ENCODE measurements around the gene ABCC2. TPM values are rescaled to one million over a fixed set of nuclear protein-coding genes. Genes with fewer than 3 reads are reported as not detected.

ABCC2 gene
- polyA plus RNA-seq, 1 donor (not counting 4 experiments of a cell fraction or from before 2014, with no cell fraction given) = 2.5 TPM

- Histone ChIP-seq H3K4me2 (ENCODE audit: control insufficient read depth, extremely low read depth, insufficient read depth, low read depth, low read length) (no peak overlapping the region), H3K27me3 (ENCODE audit: control insufficient read depth, extremely low read depth, insufficient read depth, low read length) (no peaks in the 10 kb centered on the region), H4K20me1 (ENCODE audit: control insufficient read depth, extremely low read depth, insufficient read depth, low read length) (no peaks in the 10 kb centered on the region), H3K4me3 (ENCODE audit: control insufficient read depth in 2 of 3, extremely low read depth in 1 of 3, insufficient read depth in 2 of 3, low read depth in 1 of 3, low read length in 3 of 3) (no peak overlapping the region), H3K9ac (ENCODE audit: control insufficient read depth, extremely low read depth, insufficient read depth, low read length) (no peak overlapping the region), H3K79me2 (ENCODE audit: control insufficient read depth, insufficient read depth, low read length) (no peaks in the 10 kb centered on the region), H2AFZ (ENCODE audit: control insufficient read depth, low read length) (no peak overlapping the region), H3K4me1 (ENCODE audit: control insufficient read depth, extremely low read depth, insufficient read depth, low read length) (no peaks in the 10 kb centered on the region), H3K9me3 (ENCODE audit: control insufficient read depth, low read depth, low read length) (no peaks in the 10 kb centered on the region), H3K9me1 (ENCODE audit: control insufficient read depth, extremely low read depth, insufficient read depth, low read length) (no peaks in the 10 kb centered on the region), H3K27ac (ENCODE audit: control insufficient read depth, insufficient read depth, low read length) (no peak overlapping the region), H3K36me3 (ENCODE audit: control insufficient read depth in 2 of 2, extremely low read depth in 1 of 2, insufficient read depth in 2 of 2, low read length in 2 of 2) (peaks cover 0 to 13% of the 10 kb centered on the region in 2 experiments)
- no peak for FAIRE-seq
- no peak for DNase-seq (ENCODE audit: low read depth, low spot score)
- dilution Hi-C loops (cut with MboI; ENCODE audit: extremely low pct_ligation_motif_present, low sequenced_read_pairs) = no loop called here
- TF ChIP-seq EZH2 (IDR thresholded peaks at IDR 0.05; ENCODE audit: low read length) = no peak
Observed at GRCh38 chr10:99809481-99809880, 27.0 kb downstream of the ABCC2 start.

- Histone ChIP-seq H3K9ac (ENCODE audit: control insufficient read depth, extremely low read depth, insufficient read depth, low read length) (no peak overlapping the region), H3K27ac (ENCODE audit: control insufficient read depth, insufficient read depth, low read length) (no peak overlapping the region), H3K4me1 (ENCODE audit: control insufficient read depth, extremely low read depth, insufficient read depth, low read length) (no peaks in the 10 kb centered on the region), H2AFZ (ENCODE audit: control insufficient read depth, low read length) (no peak overlapping the region), H3K4me3 (ENCODE audit: control insufficient read depth in 2 of 3, extremely low read depth in 1 of 3, insufficient read depth in 2 of 3, low read depth in 1 of 3, low read length in 3 of 3) (no peak overlapping the region), H3K36me3 (ENCODE audit: control insufficient read depth in 2 of 2, extremely low read depth in 1 of 2, insufficient read depth in 2 of 2, low read length in 2 of 2) (peaks cover 0 to 11% of the 10 kb centered on the region in 2 experiments), H3K9me3 (ENCODE audit: control insufficient read depth, low read depth, low read length) (no peaks in the 10 kb centered on the region), H4K20me1 (ENCODE audit: control insufficient read depth, extremely low read depth, insufficient read depth, low read length) (no peaks in the 10 kb centered on the region), H3K4me2 (ENCODE audit: control insufficient read depth, extremely low read depth, insufficient read depth, low read depth, low read length) (no peak overlapping the region), H3K27me3 (ENCODE audit: control insufficient read depth, extremely low read depth, insufficient read depth, low read length) (no peaks in the 10 kb centered on the region), H3K9me1 (ENCODE audit: control insufficient read depth, extremely low read depth, insufficient read depth, low read length) (no peaks in the 10 kb centered on the region), H3K79me2 (ENCODE audit: control insufficient read depth, insufficient read depth, low read length) (no peaks in the 10 kb centered on the region)
- no peak for FAIRE-seq
- DNase-seq (ENCODE audit: low read depth, low spot score) = no peak
- dilution Hi-C loops (cut with MboI; ENCODE audit: extremely low pct_ligation_motif_present, low sequenced_read_pairs) = no loop called here
- TF ChIP-seq EZH2 (IDR thresholded peaks at IDR 0.05; ENCODE audit: low read length) (no peak), CTCF (optimal IDR thresholded peaks at IDR 0.05 in 1 of 3, IDR thresholded peaks at IDR 0.05 in 1 of 3, conservative IDR thresholded peaks at IDR 0.05 in 1 of 3; ENCODE audit: extremely low read depth in 1 of 3, insufficient read depth in 2 of 3, low read length in 3 of 3) (no peak)
Observed at GRCh38 chr10:99809931-99810615, 27.6 kb downstream of the ABCC2 start.

GRCh38 chr10:99812177-99812576 lies 29.7 kb downstream of the ABCC2 start:
- no peaks in the 10 kb centered on the region for H3K27me3 ChIP-seq (ENCODE audit: control insufficient read depth, extremely low read depth, insufficient read depth, low read length)
- no peaks in the 10 kb centered on the region for H4K20me1 ChIP-seq (ENCODE audit: control insufficient read depth, extremely low read depth, insufficient read depth, low read length)
- dilution Hi-C loops (cut with MboI; ENCODE audit: extremely low pct_ligation_motif_present, low sequenced_read_pairs) = no loop called here
- no peak overlapping the region for H3K4me2 ChIP-seq (ENCODE audit: control insufficient read depth, extremely low read depth, insufficient read depth, low read depth, low read length)
- no peaks in the 10 kb centered on the region for H3K9me3 ChIP-seq (ENCODE audit: control insufficient read depth, low read depth, low read length)
- DNase-seq (ENCODE audit: low read depth, low spot score) (no peak), FAIRE-seq (no peak)
- no peaks in the 10 kb centered on the region for H3K4me1 ChIP-seq (ENCODE audit: control insufficient read depth, extremely low read depth, insufficient read depth, low read length)
- H3K79me2 ChIP-seq (ENCODE audit: control insufficient read depth, insufficient read depth, low read length) = no peaks in the 10 kb centered on the region
- no peak for TF ChIP-seq CTCF (optimal IDR thresholded peaks at IDR 0.05 in 1 of 3, IDR thresholded peaks at IDR 0.05 in 1 of 3, conservative IDR thresholded peaks at IDR 0.05 in 1 of 3; ENCODE audit: extremely low read depth in 1 of 3, insufficient read depth in 2 of 3, low read length in 3 of 3)
- no peak for TF ChIP-seq EZH2 (IDR thresholded peaks at IDR 0.05; ENCODE audit: low read length)
- H3K27ac ChIP-seq (ENCODE audit: control insufficient read depth, insufficient read depth, low read length) = no peak overlapping the region
- no peaks in the 10 kb centered on the region for H3K9me1 ChIP-seq (ENCODE audit: control insufficient read depth, extremely low read depth, insufficient read depth, low read length)
- H3K36me3 ChIP-seq (ENCODE audit: control insufficient read depth in 2 of 2, extremely low read depth in 1 of 2, insufficient read depth in 2 of 2, low read length in 2 of 2) = peaks cover 0 to 8% of the 10 kb centered on the region in 2 experiments
- H3K4me3 ChIP-seq (ENCODE audit: control insufficient read depth in 2 of 3, extremely low read depth in 1 of 3, insufficient read depth in 2 of 3, low read depth in 1 of 3, low read length in 3 of 3) = no peak overlapping the region
- H3K9ac ChIP-seq (ENCODE audit: control insufficient read depth, extremely low read depth, insufficient read depth, low read length) = no peak overlapping the region
- no peak overlapping the region for H2AFZ ChIP-seq (ENCODE audit: control insufficient read depth, low read length)

All from keratinocyte (primary cell).